ENCODE data around the gene DCUN1D1.

The DCUN1D1 gene

GRCh38 chr3:182937293-182938051 is 42.9 kb downstream of the DCUN1D1 start:
- in situ Hi-C loops (cut with HindIII; ENCODE audit: low sequenced_read_pairs) = no loop called here

- in situ Hi-C loops (cut with HindIII; ENCODE audit: low sequenced_read_pairs) = no loop called here
These were observed 43.4 kb downstream of the DCUN1D1 start for GRCh38 chr3:182936918-182937285.

DNA sequence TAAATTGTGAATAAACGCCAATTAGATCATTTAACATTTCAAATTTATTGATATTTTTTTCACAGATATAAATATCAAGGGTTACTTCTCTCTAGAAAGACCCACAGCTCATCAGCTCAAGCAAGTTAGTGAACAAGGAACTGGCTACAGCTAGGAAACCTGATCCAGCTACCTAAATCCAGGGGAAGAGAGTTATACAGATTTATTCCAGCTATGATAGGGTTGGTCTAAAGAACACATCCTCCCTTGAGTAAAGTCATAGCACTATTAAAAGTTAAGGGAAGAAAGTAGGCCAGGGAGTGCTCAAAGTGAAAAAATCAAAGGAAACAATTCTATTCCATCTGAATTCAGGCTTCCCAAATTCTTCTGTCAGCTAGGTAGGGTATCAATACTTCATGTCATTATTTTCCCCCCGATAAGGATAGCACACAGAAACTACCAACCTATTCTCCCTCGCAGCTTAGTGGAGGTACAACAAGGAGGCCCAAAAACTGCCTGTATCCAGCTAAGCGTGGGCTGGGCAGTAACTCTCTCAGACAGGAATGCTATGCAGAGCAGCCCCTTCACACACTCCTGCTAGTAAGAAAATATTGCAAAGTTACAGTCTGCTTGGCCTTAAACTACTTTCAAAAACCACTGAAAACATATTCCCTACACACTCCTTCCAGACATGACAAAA is 44.0 kb downstream of the DCUN1D1 start:
- in situ Hi-C loops (cut with HindIII; ENCODE audit: low sequenced_read_pairs) = no loop called here

- in situ Hi-C loops (cut with HindIII; ENCODE audit: low sequenced_read_pairs) = no loop called here
These were observed 44.5 kb downstream of the DCUN1D1 start for GRCh38 chr3:182935803-182936202.

- in situ Hi-C loops (cut with HindIII; ENCODE audit: low sequenced_read_pairs) = no loop called here
These were observed 54.4 kb downstream of the DCUN1D1 start for GRCh38 chr3:182925944-182926337.

- in situ Hi-C loops (cut with HindIII; ENCODE audit: low sequenced_read_pairs) = no loop called here
These were observed 54.9 kb downstream of the DCUN1D1 start for GRCh38 chr3:182925330-182925943.

DNA sequence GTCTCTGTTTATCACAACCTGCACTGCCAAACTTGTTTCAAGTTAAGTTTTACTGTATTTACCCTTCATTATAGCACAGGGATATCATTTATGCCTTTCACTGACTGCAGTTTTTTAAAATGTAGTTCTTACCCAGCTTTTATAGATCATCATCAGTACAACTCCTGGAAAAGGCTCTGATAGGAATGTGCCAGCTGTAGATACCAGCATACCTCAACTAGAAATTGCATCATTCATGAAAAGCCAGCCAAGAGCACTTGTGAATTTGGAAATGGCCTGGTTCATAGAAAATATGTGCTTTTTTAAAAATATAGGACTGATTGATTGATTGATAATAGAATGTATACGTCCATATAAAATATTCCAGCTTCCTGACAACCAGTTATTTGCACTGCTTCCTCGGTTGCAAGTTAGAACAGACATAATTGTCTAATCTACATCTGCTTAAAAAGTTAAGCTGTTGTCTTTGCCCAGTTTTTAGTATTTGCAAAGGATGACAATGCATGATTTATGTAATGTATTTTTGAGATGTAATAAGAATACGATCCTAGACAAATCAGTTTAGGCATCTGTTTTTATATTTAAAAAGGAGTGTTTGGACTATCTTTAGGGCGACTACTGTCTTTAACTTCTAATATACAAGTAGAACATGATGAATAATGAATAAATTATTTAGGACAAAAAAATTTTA is 58.5 kb downstream of the DCUN1D1 start:
- in situ Hi-C loops (cut with HindIII; ENCODE audit: low sequenced_read_pairs) = no loop called here

DNA sequence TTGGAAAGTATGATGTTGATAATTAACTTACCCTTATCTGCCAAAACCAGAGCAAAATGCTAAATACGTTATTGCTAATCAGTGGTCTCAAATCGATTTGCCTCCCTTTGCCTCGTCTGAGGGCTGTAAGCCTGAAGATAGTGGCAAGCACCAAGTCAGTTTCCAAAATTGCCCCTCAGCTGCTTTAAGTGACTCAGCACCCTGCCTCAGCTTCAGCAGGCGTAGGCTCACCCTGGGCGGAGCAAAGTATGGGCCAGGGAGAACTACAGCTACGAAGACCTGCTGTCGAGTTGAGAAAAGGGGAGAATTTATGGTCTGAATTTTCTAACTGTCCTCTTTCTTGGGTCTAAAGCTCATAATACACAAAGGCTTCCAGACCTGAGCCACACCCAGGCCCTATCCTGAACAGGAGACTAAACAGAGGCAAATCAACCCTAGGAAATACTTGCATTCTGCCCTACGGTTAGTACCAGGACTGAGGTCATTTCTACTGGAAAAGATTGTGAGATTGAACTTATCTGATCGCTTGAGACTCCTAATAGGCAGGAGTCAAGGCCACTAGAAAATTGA is 59.7 kb downstream of the DCUN1D1 start:
- in situ Hi-C loops (cut with HindIII; ENCODE audit: low sequenced_read_pairs) = no loop called here

DNA sequence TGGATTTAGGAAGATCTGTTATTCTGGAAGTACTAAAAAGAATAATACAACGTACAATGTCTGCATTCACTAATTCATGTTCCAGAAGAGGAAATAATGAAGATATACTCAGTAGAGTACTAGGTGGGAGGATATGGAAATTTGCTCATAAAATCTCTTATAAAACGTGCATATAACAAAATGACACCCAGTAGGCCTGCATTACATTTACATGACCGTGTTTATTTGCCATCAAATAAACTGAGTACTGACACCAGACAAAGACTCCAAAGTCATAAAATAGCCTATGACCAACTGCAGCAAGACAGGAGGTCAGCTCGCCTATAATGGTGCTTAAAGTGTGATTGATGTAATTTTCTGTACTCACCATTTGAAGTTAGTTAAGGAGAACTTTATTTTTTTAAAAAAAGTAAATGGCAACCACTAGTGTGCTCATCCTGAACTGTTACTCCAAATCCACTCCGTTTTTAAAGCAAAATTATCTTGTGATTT is 60.4 kb downstream of the DCUN1D1 start:
- in situ Hi-C loops (cut with HindIII; ENCODE audit: low sequenced_read_pairs) = no loop called here

GRCh38 chr3:182917134-182917533 is 63.2 kb downstream of the DCUN1D1 start:
- in situ Hi-C loops (cut with HindIII; ENCODE audit: low sequenced_read_pairs) = no loop called here

- in situ Hi-C loops (cut with HindIII; ENCODE audit: low sequenced_read_pairs) = no loop called here
These were observed 66.0 kb downstream of the DCUN1D1 start for GRCh38 chr3:182914341-182914740.

GRCh38 chr3:182913889-182914288 is 66.4 kb downstream of the DCUN1D1 start:
- in situ Hi-C loops (cut with HindIII; ENCODE audit: low sequenced_read_pairs) = no loop called here

GRCh38 chr3:182912474-182912873 is 67.9 kb downstream of the DCUN1D1 start:
- in situ Hi-C loops (cut with HindIII; ENCODE audit: low sequenced_read_pairs) = no loop called here

GRCh38 chr3:182911782-182912111 is 68.6 kb downstream of the DCUN1D1 start:
- in situ Hi-C loops (cut with HindIII; ENCODE audit: low sequenced_read_pairs) = no loop called here

- in situ Hi-C loops (cut with HindIII; ENCODE audit: low sequenced_read_pairs) = no loop called here
These were observed 69.2 kb downstream of the DCUN1D1 start for GRCh38 chr3:182910936-182911781.

- in situ Hi-C loops (cut with HindIII; ENCODE audit: low sequenced_read_pairs) = no loop called here
These were observed 70.9 kb downstream of the DCUN1D1 start for GRCh38 chr3:182909318-182910040.

DNA sequence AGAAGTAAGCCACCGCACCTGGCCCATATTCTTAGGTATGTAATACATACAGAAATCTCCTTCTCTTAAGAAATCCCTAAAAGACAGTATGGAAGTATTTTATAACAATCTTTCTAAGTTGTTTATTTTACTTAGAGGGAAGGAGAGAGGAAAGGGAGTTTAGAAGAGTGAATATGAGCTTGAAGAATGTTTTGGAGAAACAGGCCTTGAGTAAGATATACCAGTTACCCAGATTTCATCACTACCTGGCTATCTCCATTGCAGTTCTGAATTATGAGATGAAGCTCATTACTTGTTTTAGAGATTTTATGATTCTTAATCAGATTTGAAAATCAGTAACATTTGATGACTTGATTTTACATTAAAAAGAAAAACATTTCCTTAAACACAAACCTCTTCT is 71.9 kb downstream of the DCUN1D1 start:
- in situ Hi-C loops (cut with HindIII; ENCODE audit: low sequenced_read_pairs) = no loop called here

DNA sequence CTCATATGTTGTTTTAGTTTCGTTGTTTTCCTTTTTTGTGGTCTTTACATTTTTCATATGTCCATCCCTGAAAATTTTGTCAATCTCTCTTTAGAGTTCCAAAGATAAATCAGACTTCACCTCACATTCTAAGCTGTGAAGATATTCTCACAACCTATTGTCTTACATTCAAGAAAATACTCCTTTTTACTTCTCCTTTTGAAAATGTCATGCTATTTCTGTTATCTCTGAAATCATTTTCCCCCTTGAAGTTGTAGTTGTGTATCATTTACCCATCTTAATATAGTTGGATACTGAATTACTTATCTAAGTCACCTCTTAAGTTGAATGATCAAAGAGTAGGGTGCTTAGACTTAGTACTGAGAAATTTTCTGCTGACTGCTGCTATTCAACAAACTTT is 74.3 kb downstream of the DCUN1D1 start:
- in situ Hi-C loops (cut with HindIII; ENCODE audit: low sequenced_read_pairs) = no loop called here

DNA sequence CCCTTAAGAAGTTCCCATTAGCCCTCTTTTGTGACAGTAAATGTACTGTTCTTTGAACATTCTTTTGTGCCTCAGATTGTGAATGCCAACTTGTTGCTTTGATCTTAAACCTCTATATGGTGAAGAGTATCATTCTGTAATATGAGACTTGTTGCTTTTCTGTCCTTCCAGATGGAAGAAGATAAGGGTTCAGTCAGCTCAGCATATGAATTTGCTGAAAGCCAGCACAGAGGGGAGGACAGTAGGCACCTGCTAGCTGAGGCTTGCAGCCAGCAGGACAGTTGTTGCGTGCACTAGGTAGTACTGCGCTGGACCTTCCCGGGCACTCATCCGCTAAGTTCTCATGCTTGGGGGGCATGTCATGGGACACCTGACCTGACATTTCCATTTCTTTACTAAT is 74.7 kb downstream of the DCUN1D1 start:
- in situ Hi-C loops (cut with HindIII; ENCODE audit: low sequenced_read_pairs) = no loop called here

DNA sequence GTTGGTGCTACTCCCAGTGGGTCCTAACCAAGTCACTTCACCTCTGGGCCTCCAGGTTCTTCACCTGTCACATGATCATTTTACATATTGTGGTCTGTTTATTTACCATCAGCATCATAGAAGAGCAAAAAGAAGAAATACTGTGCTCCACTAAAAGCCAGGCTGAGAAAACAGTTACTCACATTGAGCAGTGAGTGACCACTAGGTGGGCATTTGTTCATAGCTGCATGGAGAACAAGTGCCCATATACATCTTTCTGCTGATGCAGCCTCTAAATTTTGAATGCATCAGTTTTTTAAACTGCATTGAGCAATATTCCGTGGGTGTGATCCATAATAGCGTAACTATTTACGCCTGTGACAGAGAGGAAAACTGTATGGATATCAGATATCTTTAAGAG is 76.2 kb downstream of the DCUN1D1 start:
- in situ Hi-C loops (cut with HindIII; ENCODE audit: low sequenced_read_pairs) = no loop called here

Measured in endothelial cell of hepatic sinusoid (primary cell).